IMR-90 (cell line): ENCODE data around the gene MRPL49.

ENCODE experiments used
- CHD1 ChIP-seq: IDR thresholded peaks from 2 replicates; pipeline ENCODE4 v1.6.1; 2012; ENCODE audit warnings: low read depth, low read length, improper control_type of control experiment
- FOS ChIP-seq: fragments of 150-350 bp; IDR thresholded peaks from 2 replicates; pipeline ENCODE4 v1.6.1; 2016; ENCODE audit warnings: low read depth, low read length
- MAFK ChIP-seq: IDR thresholded peaks from 2 replicates; pipeline ENCODE4 v1.6.1; 2012; ENCODE audit warnings: low read depth, low read length, improper control_type of control experiment
- MXI1 ChIP-seq: IDR thresholded peaks from 2 replicates; pipeline ENCODE4 v1.6.1; 2012; ENCODE audit warnings: low read depth, mild to moderate bottlenecking, low read length, moderate library complexity, borderline replicate concordance
- NFE2L2 ChIP-seq: fragments of 150-350 bp; IDR thresholded peaks from 2 replicates; pipeline ENCODE4 v1.6.1; 2016; ENCODE audit warnings: low read depth, mild to moderate bottlenecking, low read length
- POLR2A ChIP-seq: IDR thresholded peaks from 2 replicates; pipeline ENCODE4 v1.6.1; 2012; ENCODE audit warnings: mild to moderate bottlenecking, low read depth, low read length
- RAD21 ChIP-seq: IDR thresholded peaks from 2 replicates; pipeline ENCODE4 v1.6.1; 2012; ENCODE audit warnings: low read length, improper control_type of control experiment
- RCOR1 ChIP-seq: IDR thresholded peaks from 2 replicates; pipeline ENCODE4 v1.6.1; 2012; ENCODE audit warnings: mild to moderate bottlenecking, low read length, improper control_type of control experiment; ENCODE audit not compliant: insufficient replicate concordance
- SMC3 ChIP-seq: fragments of 150-350 bp; IDR thresholded peaks from 2 replicates; pipeline ENCODE4 v1.6.1; 2016; ENCODE audit warnings: low read depth, mild to moderate bottlenecking, antibody characterized with exemption, low read length, moderate library complexity
- TF ChIP-seq, protein P1 (sequence below): conservative IDR thresholded peaks from 2 replicates; pipeline ENCODE4 v1.5.1; 2012; ENCODE audit warnings: mild to moderate bottlenecking, low read depth, low read length, improper control_type of control experiment
- TF ChIP-seq, protein P2 (sequence below): fragments of 150-350 bp; IDR thresholded peaks from 2 replicates; pipeline ENCODE4 v1.6.1; 2017; ENCODE audit warnings: mild to moderate bottlenecking, antibody characterized with exemption, low read length, low read depth
- TF ChIP-seq, protein P3 (sequence below): fragments of 150-350 bp; IDR thresholded peaks from 2 replicates; pipeline ENCODE4 v1.6.1; 2016; ENCODE audit warnings: low read depth, mild to moderate bottlenecking, low read length, moderate library complexity, borderline replicate concordance

- TF ChIP-seq RCOR1 = no peak
- TF ChIP-seq, protein P1, sequence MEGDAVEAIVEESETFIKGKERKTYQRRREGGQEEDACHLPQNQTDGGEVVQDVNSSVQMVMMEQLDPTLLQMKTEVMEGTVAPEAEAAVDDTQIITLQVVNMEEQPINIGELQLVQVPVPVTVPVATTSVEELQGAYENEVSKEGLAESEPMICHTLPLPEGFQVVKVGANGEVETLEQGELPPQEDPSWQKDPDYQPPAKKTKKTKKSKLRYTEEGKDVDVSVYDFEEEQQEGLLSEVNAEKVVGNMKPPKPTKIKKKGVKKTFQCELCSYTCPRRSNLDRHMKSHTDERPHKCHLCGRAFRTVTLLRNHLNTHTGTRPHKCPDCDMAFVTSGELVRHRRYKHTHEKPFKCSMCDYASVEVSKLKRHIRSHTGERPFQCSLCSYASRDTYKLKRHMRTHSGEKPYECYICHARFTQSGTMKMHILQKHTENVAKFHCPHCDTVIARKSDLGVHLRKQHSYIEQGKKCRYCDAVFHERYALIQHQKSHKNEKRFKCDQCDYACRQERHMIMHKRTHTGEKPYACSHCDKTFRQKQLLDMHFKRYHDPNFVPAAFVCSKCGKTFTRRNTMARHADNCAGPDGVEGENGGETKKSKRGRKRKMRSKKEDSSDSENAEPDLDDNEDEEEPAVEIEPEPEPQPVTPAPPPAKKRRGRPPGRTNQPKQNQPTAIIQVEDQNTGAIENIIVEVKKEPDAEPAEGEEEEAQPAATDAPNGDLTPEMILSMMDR = no peak
- TF ChIP-seq POLR2A = no peak
- TF ChIP-seq, protein P2, sequence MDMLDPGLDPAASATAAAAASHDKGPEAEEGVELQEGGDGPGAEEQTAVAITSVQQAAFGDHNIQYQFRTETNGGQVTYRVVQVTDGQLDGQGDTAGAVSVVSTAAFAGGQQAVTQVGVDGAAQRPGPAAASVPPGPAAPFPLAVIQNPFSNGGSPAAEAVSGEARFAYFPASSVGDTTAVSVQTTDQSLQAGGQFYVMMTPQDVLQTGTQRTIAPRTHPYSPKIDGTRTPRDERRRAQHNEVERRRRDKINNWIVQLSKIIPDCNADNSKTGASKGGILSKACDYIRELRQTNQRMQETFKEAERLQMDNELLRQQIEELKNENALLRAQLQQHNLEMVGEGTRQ = no peak
- no peak for TF ChIP-seq RAD21
- no peak for TF ChIP-seq NFE2L2
- TF ChIP-seq MAFK = no peak
- no peak for TF ChIP-seq FOS
- no peak for TF ChIP-seq MXI1
- TF ChIP-seq, protein P3, sequence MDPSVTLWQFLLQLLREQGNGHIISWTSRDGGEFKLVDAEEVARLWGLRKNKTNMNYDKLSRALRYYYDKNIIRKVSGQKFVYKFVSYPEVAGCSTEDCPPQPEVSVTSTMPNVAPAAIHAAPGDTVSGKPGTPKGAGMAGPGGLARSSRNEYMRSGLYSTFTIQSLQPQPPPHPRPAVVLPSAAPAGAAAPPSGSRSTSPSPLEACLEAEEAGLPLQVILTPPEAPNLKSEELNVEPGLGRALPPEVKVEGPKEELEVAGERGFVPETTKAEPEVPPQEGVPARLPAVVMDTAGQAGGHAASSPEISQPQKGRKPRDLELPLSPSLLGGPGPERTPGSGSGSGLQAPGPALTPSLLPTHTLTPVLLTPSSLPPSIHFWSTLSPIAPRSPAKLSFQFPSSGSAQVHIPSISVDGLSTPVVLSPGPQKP = no peak
- TF ChIP-seq CHD1 = no peak
- TF ChIP-seq SMC3 = no peak
Measured at GRCh38 chr11:65132238-65132987, 10.3 kb downstream of the MRPL49 start.
